KOPT-K1 (cell line): ENCODE data around the gene FXYD6.

Source experiments
- H3K27ac ChIP-seq: fragments of 200-600 bp; sonication (generic); 2 replicates; pipeline ENCODE4 v1.5.1; 2016; ENCODE audit warnings: antibody characterized with exemption, mild to moderate bottlenecking, low read depth, low read length; ENCODE audit not compliant: poor library complexity, severe bottlenecking
- H3K36me3 ChIP-seq: fragments of 200-600 bp; sonication (generic); 2 replicates; pipeline ENCODE4 v1.5.1; 2017; ENCODE audit warnings: antibody characterized with exemption, mild to moderate bottlenecking, low read length, moderate library complexity; ENCODE audit not compliant: insufficient read depth
- H3K9me3 ChIP-seq: fragments of 200-600 bp; sonication (generic); 2 replicates; pipeline ENCODE4 v1.5.1; 2017; ENCODE audit warnings: antibody characterized with exemption, low read length, mild to moderate bottlenecking; ENCODE audit not compliant: insufficient read depth, poor library complexity, severe bottlenecking

Gene FXYD6

DNA sequence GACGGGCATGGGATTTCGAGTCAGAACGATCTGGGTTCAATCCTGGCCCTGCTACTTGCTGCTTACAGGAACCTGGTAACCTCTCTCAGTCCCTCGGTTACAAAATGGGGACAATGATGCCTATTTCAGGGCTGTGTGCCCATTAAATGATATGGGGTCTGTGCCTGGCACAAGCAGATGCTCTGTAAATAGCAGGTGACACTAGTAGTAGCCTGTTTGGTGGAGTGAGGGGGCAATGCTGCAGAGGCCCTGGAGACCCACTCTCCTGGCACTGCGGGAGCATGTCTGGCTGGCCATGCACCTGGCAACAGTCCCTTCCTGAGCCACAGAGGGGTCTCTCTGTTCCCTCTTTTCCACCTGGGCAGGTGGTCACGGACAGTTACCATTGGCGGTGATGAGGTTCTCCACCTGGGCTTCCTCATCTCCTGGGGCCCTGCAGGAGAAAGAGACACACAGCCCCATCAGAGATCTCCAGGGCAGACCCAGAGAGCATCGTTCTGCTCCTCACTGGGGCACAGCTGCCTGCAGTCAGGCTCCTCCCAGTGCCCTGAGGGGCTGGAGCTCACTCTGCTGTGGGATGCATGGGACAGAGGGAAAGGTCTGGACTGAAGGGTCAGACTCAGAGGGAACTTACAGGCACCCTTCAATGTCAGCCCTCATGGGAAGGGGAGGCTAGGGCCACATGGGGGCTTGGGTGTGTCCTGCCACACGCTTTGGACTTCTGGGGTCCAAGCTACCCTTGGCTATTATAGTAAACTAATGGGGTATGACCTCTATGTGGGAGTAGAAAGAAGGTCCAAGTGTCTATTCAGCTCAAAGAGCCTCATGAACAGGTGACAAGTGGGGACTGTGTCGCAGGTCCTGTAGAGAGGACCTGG, 36.3 kb downstream of the FXYD6 start:
- H3K9me3 ChIP-seq, result no peaks in the 10 kb centered on the region
- H3K36me3 ChIP-seq, result no peaks in the 10 kb centered on the region
- peak overlapping the region; percentile 23 for H3K27ac ChIP-seq

DNA sequence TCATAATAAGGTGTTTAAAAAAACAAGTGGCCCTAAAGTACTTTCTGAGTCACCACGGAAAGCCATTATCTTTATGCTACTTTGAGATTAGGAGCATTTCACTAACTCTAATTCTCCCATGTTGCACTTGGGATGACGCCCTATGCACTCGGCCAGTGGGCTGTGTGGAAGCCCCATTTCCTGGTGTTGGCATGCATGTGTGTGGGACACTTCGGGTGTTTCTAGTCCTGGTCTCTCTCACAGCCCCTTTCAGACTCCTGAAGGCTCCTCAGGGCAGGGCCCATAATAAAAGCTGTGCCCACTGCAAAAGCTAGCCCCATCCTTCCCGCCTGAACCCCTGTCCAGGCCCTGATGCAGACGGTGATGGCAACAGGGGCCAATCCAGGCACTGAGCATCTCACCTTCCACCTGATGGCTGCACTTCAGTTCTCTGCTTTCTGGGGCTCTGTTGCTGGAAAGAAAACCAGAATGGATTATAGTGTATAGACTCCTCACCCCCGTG, 37.0 kb downstream of the FXYD6 start:
- Histone ChIP-seq H3K27ac (peak overlapping the region; percentile 22), H3K36me3 (no peaks in the 10 kb centered on the region), H3K9me3 (no peaks in the 10 kb centered on the region)

DNA sequence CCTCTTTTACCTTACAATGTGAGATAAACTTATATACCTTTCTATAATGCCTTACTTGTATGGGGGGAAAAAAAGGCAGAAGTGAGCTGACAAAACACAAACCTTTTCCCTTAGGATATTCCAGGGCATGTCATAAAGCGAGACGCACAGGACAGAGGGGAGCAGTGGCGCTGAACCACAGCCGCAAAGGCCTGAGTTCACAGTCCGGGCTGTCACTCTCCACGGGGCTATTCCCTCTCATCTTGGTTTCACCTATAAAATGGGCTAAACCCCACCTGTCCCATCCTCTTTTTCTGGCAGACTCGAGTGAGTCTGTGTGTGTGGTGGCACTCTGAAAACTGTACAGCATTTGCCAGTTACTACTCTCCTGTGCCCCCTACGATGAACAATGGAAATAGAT, 37.6 kb downstream of the FXYD6 start:
- Histone ChIP-seq H3K9me3 (no peaks in the 10 kb centered on the region), H3K27ac (peak overlapping the region; percentile 24), H3K36me3 (no peaks in the 10 kb centered on the region)

DNA sequence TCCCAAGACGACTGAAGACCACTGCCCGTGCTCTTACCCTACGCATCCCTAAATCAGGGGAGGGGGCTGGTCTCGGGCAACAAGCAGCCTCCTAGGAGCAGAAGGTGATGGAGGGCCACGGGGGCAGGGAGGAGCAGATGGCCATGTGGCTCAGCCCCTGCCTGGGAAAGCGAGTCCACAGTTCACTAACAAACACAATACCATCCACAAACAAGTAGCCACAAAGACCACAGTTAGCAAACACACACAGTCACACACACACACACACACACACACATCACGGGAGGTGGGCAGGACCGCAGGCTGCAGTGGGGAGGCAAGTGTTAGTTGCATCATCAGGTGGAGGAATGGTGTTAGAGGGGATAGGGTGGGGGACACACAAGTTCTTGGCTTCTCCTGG, 38.7 kb downstream of the FXYD6 start:
- Histone ChIP-seq H3K27ac (peak overlapping the region; percentile 24), H3K36me3 (no peaks in the 10 kb centered on the region), H3K9me3 (no peaks in the 10 kb centered on the region)

DNA sequence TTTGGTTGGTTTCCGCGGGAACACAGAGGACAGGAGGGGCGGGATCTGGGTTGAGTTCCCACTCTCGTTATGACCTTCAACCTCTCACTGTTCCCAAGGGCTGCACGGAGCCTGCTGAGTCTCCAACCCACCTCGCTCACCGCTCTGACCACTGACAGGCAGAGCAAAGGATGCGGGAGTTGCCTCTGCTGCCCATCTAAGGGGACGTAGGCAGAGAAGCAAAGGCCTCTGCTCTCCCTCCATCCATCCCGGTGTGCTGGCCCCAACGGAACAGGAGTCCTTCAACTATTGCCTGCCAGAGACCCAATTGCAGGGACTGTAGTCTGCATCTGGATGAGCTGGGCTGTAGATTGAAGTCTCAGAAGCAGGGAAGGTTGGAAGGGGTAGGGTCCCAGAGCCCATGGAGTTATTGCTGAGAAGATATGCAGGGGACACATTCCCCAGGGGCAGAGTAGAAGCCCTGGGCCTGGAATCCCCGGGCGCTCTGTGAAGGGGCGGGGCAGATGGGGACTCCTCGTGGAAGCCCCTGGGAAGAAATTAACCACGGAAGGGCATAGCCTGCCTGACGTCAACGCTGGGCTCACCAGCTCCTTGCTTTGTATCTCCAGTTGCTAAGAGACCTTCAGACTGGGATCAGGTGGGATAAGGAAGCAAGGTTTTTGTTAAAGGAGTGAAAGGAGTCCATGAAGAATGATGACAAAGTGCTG, 39.2 kb downstream of the FXYD6 start:
- H3K36me3 ChIP-seq, result no peaks in the 10 kb centered on the region
- peak overlapping the region; percentile 24 for H3K27ac ChIP-seq
- H3K9me3 ChIP-seq, result no peaks in the 10 kb centered on the region

GRCh38 chr11:117836077-117836960, 40.1 kb downstream of the FXYD6 start:
- H3K9me3 ChIP-seq, result no peaks in the 10 kb centered on the region
- no peaks in the 10 kb centered on the region for H3K36me3 ChIP-seq
- H3K27ac ChIP-seq, result no peak overlapping the region

GRCh38 chr11:117835576-117835975, 40.9 kb downstream of the FXYD6 start:
- H3K27ac ChIP-seq, result no peak overlapping the region
- H3K9me3 ChIP-seq, result no peaks in the 10 kb centered on the region
- H3K36me3 ChIP-seq, result no peaks in the 10 kb centered on the region

- H3K27ac ChIP-seq, result no peak overlapping the region
- H3K36me3 ChIP-seq, result no peaks in the 10 kb centered on the region
- H3K9me3 ChIP-seq, result no peaks in the 10 kb centered on the region
These were observed 41.5 kb downstream of the FXYD6 start for GRCh38 chr11:117834838-117835443.

- H3K9me3 ChIP-seq, result no peaks in the 10 kb centered on the region
- H3K27ac ChIP-seq, result peak overlapping the region; percentile 99
- no peaks in the 10 kb centered on the region for H3K36me3 ChIP-seq
These were observed 42.2 kb downstream of the FXYD6 start for GRCh38 chr11:117834068-117834810.

- H3K9me3 ChIP-seq, result no peaks in the 10 kb centered on the region
- H3K27ac ChIP-seq, result peak overlapping the region; percentile 99
- no peaks in the 10 kb centered on the region for H3K36me3 ChIP-seq
These were observed 43.0 kb downstream of the FXYD6 start for GRCh38 chr11:117833401-117833891.

- Histone ChIP-seq H3K9me3 (no peaks in the 10 kb centered on the region), H3K27ac (peak overlapping the region; percentile 99), H3K36me3 (no peaks in the 10 kb centered on the region)
These were observed 43.9 kb downstream of the FXYD6 start for GRCh38 chr11:117832511-117832910.

DNA sequence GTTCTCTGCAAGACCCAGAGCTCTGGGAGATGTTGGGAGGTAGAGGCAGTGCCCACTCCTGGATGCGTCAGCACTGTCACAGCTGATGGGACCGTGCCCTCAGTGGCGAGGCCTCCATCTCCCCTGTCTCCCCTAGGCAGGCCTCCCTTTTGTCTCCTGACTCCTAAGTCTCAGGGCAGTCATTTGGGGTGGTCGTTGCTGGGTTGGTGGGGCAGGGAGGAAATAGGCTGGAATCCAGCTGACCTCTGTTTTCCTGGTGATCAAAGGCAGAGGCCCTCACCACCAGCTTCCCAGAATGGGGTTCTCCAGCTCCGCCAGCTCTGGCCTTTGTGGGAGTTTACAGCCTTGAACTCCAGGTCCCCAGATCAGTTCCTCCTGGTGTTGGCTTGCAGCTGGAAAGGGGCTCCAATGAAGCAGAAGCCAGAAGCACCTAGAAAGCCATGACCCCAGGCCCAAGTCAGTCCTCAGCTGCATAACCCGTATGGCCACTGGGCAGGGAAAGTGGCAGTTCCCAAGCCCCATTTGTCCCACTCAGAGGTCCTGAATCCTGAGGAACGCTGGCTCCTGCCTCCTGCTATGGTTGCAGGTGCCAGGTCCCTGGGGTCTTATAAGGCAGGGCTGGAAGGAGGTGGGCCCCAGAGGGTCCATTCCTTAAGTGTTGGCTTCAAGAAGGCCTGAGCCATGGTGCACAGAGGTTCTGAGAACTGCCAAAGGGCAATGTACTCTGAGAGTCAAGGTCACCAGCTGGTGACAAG, 44.6 kb downstream of the FXYD6 start:
- no peaks in the 10 kb centered on the region for H3K9me3 ChIP-seq
- H3K36me3 ChIP-seq, result no peaks in the 10 kb centered on the region
- peak overlapping the region; percentile 99 for H3K27ac ChIP-seq

- Histone ChIP-seq H3K36me3 (no peaks in the 10 kb centered on the region), H3K27ac (peak overlapping the region; percentile 99), H3K9me3 (no peaks in the 10 kb centered on the region)
These were observed 45.6 kb downstream of the FXYD6 start for GRCh38 chr11:117830674-117831351.
